Erythroblast (primary cell): ENCODE measurements around the gene WDR81.

Experiments used
- GATA1 ChIP-seq: IDR thresholded peaks from 2 replicates; pipeline ENCODE4 v1.6.1; 2011; ENCODE audit warnings: low read depth, mild to moderate bottlenecking, control low read depth, low read length, moderate library complexity
- POLR2A ChIP-seq: IDR thresholded peaks from 2 replicates; pipeline ENCODE4 v1.6.1; 2011; ENCODE audit warnings: mild to moderate bottlenecking, low read length

DNA sequence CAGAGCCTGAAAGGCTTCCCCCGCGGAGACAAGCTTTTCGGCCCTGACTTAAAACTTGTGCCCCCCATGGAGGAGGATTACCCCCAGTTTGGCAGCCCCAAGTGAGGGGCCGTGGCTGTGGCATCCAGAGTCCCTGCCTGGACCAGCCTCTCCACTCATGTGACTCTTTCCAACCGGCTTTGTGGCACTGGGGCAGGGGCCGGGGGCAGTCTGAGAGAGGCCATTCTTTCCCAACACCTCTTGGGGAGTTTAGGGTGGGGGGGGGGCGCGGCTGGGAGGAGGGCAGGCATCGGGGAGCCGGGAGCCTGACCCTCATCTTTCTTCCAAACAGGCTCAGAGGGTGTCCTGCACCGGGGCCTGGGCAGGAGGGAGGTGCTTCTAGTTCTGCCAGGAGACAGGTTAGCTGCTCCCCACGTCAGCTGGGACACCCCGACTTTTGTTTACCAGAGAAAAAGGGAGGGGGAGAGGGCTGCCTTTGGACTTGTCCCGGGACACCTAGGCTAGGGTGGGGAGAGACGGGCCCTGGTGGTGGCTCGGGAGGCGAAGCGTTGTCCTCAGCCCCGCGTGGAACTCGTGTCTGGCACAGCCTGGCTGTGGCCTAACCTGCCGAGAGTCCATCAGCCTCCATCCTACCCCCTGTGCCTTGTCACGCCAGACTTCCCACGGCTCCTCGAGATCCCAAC lies 30.1 kb downstream of the WDR81 start:
- TF ChIP-seq POLR2A = no peak
- no peak for TF ChIP-seq GATA1
